Frontal cortex (tissue), 4 donors: ENCODE data around the gene NFATC1. TPM values are rescaled to one million over a fixed set of nuclear protein-coding genes. Genes with fewer than 3 reads are reported as not detected.

Experiments used
- DNase-seq, 2 donors: peaks; one replicate each; pipeline ENCODE4 v3.0.0; 2012; ENCODE audit warnings: low spot score in 2 of 2
- FAIRE-seq: peaks from 2 replicates; lab custom pipeline; 2012; peaks lifted over from hg19 to GRCh38; lab: Jason Lieb, UNC
- total RNA-seq: library from RNA; depleted of rRNA; stranded (reverse); fragments of >200 nt; gene quantifications from one replicate; pipeline ENCODE4 v1.2.3, GENCODE V29; 2014
- donor health status: control.
- donor health status: control.
- donor health status: control.

The NFATC1 gene
- total RNA-seq, 1 donor from 2014 or later, result 0.41 TPM

GRCh38 chr18:79401494-79402208 lies 5.9 kb downstream of the NFATC1 start:
- DNase-seq (no peak), FAIRE-seq (no peak)

DNA sequence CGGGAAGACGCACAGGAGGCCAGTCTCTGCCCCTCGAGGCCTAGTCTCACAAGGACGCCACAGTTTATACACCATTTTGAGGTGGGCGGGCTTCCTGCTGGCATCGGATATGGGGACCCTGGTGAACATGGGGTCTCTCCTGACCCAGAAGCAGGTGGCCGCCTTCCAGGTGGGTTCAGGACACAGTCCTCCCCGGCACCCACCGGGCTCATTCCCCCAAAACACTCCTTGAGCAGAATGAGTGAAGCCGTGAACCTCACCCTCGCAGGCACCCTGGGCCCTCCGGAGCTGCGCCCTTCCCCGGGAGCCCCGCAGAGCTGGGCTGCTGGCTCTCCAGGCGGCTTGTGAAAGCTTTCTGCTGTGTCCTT lies 6.5 kb downstream of the NFATC1 start:
- no peak for FAIRE-seq
- no peak for DNase-seq

GRCh38 chr18:79402977-79403722 lies 7.4 kb downstream of the NFATC1 start:
- DNase-seq (peak; percentile 74 to 78), FAIRE-seq (no peak)

- FAIRE-seq (no peak), DNase-seq (no peak)
Observed at GRCh38 chr18:79403723-79404566, 8.2 kb downstream of the NFATC1 start.

DNA sequence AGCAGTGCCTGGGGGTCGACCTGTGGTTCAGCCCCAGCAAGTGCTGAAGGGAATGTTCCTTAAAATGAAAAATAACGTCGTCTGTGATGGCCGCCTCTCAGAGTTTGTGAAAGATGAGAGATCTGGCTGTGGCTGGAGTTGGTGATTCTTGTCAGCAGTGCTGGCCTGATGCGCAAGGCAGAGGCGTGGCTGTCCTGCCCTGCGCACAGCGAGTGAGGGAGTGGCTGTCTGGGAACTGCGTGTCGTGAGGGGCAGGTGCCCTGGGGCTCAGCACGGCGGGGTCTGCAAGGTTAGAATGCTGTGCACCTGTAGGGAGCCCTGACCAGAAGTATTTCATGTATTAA lies 8.8 kb downstream of the NFATC1 start:
- DNase-seq (no peak), FAIRE-seq (no peak)

DNA sequence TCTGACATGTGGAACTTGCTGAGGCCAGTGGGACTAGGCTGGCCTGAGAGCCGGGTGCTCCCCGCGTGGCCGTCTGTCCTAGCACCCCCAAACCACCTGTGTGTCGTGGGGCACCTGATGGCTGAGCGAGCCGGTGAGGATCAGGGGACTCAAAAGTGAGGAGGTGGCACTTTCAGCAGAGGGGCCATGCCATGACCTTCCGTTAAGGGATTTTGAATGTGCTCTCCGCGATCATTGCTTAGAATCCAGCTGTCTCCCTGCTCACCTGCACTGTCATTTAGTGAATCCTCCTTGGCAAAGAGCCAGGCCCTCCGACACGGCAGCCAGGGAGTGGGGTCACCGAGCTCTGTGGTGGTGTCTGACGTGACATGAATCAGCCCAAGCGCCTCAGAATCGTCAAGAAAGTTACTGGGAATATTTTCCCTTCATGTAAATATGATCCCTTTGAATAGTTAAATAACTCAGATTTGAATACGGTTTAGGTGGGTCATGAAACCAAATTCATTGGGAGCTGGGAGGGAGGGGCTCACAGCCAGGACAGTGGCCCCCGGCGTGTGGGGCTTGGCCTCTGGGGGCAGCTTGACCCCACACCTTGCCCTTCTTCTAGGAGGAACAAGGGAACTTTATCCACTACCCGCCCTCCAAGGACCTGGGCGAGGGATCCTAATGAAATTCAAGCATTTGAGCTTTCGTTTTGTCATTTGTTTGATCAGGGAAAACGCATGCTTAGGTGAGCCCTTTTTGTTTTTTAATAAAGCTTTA lies 9.5 kb downstream of the NFATC1 start:
- FAIRE-seq (no peak), DNase-seq (no peak)

DNA sequence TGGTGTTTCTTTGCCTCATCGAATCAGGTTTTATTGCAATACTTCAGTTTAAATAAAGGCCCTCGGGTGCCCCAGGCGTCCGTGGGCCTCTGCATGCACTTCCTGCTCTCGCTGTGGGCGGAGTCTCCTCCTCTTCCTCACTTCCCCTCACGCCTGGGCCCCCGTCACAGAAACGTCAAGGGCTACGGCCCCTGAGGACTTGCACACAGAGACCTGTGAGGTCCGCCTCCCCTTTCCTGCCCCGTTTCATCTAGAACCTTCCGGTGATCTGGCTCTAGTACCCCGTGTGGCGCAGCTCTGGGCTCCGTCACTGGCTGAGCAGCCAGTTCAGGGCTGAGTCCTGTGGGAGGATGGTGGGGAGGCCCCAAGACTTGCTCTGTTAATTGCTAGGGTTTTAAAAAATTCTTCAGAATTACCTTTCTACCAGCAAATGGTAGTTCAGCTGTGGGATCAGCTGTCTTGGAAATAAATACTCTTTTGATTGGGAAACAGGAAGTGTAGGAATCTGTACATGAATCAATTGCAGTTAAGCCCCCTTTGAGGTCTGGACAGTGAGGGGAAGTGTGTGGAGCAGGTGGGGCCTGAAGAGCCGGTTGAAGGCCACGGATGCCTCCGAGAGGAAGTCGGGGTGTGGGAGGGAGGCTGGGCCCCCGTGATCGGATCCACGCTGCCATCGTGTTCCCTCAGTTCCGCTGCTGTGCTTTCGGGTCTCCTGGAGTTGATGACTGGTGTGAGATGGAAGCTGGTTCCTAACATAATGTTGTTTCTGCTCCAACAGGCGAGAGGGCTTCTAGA lies 10.2 kb downstream of the NFATC1 start:
- DNase-seq (no peak), FAIRE-seq (no peak)

GRCh38 chr18:79406708-79407107 lies 11.0 kb downstream of the NFATC1 start:
- DNase-seq (no peak), FAIRE-seq (no peak)

GRCh38 chr18:79409313-79409712 lies 13.6 kb downstream of the NFATC1 start:
- no peak for FAIRE-seq
- DNase-seq, result no peak

DNA sequence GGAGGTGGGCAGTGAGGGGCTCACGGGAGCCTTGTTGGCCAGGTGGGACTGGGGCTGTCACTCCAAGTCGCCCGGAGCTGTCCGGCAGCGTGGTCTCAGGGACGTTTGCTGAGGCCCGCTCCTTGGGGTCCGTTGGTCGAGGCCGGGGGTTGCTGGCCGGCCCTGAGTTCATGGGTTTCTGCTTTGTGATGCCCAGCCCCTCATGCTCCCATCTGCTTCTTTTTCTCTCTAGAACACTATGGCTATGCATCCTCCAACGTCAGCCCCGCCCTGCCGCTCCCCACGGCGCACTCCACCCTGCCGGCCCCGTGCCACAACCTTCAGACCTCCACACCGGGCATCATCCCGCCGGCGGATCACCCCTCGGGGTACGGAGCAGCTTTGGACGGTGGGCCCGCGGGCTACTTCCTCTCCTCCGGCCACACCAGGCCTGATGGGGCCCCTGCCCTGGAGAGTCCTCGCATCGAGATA lies 14.5 kb downstream of the NFATC1 start:
- no peak for FAIRE-seq
- no peak for DNase-seq

DNA sequence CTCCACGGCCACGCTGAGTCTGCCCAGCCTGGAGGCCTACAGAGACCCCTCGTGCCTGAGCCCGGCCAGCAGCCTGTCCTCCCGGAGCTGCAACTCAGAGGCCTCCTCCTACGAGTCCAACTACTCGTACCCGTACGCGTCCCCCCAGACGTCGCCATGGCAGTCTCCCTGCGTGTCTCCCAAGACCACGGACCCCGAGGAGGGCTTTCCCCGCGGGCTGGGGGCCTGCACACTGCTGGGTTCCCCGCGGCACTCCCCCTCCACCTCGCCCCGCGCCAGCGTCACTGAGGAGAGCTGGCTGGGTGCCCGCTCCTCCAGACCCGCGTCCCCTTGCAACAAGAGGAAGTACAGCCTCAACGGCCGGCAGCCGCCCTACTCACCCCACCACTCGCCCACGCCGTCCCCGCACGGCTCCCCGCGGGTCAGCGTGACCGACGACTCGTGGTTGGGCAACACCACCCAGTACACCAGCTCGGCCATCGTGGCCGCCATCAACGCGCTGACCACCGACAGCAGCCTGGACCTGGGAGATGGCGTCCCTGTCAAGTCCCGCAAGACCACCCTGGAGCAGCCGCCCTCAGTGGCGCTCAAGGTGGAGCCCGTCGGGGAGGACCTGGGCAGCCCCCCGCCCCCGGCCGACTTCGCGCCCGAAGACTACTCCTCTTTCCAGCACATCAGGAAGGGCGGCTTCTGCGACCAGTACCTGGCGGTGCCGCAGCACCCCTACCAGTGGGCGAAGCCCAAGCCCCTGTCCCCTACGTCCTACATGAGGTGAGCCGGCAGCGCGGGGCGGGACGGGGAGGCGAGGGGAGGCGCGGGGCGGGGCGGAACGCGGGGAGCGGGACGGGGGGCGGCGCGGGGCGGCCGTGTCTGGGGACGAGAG lies 15.2 kb downstream of the NFATC1 start:
- no peak for DNase-seq
- no peak for FAIRE-seq

- DNase-seq (no peak), FAIRE-seq (no peak)
Observed at GRCh38 chr18:79411614-79412526, 16.1 kb downstream of the NFATC1 start.

DNA sequence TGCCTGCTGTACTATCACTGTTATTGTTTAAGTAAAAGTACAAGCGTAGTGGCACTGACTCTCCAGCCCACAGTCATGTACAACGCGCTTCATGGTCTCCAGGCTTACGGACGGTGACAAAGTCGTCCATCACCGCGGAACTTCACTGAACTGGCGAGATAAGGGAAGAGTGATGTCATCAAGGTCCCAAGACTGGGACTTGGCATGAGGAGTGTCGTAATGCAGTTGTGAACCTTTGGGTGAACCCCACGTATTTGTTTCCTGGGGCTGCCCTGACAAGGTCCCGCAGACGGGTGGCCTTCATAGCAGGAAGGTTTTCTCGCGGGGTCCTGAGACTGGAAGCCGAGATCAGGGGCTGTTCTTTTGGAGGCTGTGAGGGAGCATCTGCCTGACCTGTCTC lies 17.3 kb downstream of the NFATC1 start:
- no peak for FAIRE-seq
- DNase-seq, result no peak

- DNase-seq, result no peak
- no peak for FAIRE-seq
Observed at GRCh38 chr18:79413426-79413825, 17.7 kb downstream of the NFATC1 start.

- no peak for DNase-seq
- no peak for FAIRE-seq
Observed at GRCh38 chr18:79413901-79414300, 18.2 kb downstream of the NFATC1 start.

DNA sequence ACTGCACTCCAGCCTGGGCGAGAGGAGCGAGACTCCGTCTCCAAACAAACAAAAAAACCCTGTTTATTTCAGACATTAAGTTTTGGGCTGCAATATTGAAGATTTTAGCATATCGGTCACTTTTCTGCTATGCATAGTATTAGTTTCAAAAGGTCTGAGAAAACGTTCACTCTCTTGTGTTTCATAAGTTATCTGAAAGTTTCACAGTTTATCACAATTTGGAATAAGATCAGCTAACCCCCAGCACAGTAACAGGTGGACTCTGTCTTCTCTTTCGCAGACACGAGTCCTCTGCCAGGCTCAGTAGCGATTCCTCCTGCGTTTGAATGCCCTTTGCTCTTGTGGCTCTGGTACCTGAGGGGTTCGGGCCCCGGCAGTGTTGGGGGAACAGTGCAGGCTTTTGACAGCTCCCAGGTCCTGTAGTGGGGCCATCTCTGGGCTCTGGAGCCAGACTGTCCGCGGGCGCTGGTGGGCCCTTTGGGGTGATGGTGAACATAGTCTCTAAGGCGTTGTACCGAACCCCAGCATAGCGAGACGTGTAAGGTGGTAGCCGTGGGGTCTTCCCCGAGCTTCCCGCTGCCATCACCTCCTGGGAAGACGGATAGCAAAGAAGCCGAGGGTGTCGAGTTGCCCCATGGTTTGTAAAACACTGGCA lies 20.4 kb downstream of the NFATC1 start:
- no peak for DNase-seq

GRCh38 chr18:79416677-79417052 lies 20.9 kb downstream of the NFATC1 start:
- DNase-seq (no peak), FAIRE-seq (no peak)

More for the DNA sequence above, 20.4 kb downstream of the NFATC1 start:
- FAIRE-seq, result no peak
